Brain pericyte (primary cell): ENCODE results near the gene PCCA.
A peak's percentile ranks its signal among the peaks of the same experiment; 100 is the strongest.

Source experiments
- DNase-seq: peaks from one replicate; pipeline ENCODE4 v3.0.0-alpha.2; 2012; ENCODE audit warnings: low read depth, low spot score

The PCCA gene

DNA sequence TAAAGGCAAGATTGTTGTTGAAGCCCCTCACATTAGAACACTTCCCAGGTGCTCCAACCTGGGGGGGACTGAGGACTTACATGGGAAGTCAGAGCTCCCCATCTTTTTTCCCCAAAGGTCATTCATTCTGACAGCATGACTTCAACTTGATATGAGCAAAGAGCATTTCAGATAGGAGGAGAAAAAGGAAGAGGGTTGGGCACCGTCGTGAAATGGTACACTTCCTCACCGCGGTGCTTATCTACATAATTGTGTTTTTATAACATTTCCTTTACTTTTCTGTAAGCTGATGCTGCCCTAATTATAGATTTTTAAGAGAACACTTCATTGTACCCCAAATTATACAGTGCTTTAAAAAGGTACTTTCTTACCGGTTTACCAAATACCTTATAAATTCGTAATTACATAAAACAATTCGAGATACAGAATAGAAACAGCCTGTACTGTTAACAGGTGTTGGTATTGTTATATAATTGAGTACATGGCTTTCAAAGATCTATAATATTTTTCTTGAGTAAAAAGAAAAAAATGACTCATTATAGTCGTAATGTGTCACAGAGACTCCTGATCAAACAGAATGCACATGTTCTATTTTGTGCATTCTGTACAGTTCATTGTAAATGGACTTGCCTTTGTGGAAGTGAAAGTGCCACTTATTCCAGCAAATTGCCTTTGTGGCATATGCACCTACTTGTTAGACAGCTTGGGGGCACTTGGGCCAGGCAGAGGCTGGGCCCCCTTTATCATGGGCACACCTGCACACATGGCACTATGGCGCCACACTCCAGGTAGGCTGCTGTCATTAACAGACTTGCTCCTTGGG is 417.9 kb downstream of the PCCA start:
- no peak for DNase-seq

GRCh38 chr13:100508455-100508854 is 419.6 kb downstream of the PCCA start:
- no peak for DNase-seq

DNA sequence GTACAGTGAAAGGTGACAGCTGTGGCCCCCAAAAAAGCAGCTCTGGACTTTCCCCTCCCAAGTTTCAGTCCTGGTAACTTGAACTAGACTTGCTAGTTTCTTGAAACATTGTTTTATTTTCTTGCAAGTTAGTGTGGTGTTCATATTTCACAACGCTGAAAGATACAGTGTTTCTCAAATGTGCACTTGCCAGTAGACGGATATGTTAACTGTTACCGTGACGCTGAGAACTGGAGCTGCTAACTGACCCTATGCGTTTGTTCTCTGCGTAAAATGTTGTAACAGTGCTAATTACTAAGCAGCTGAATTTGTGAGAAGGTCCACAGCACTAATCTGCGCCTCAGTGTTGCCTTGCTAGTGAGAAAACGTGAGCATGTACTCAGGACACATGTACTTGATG is 420.1 kb downstream of the PCCA start:
- no peak for DNase-seq

- no peak for DNase-seq
Observed at GRCh38 chr13:100510208-100510957, 421.5 kb downstream of the PCCA start.

DNA sequence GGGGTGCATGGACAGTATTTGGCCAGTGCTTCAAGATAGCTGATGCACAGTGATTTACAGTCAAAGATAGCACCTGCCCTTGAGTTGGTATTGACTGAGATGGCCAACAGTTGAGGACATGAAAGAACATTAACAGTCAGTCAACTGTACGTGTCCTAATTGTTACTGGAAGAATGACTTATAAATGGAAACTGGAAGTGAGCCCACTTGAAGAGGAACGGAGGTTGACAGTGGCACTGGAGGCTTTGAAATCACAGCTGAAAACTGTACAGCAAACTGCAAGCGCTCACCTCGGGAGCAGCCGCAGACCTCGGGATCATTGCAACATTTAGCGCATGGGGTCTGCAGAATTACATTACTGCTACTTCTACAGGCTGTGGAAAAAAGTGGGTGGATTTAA is 422.6 kb downstream of the PCCA start:
- DNase-seq: no peak

- DNase-seq: no peak
Observed at GRCh38 chr13:100512422-100512821, 423.5 kb downstream of the PCCA start.

GRCh38 chr13:100513171-100513570 is 424.3 kb downstream of the PCCA start:
- DNase-seq: peak; percentile 86

GRCh38 chr13:100513987-100514670 is 425.2 kb downstream of the PCCA start:
- DNase-seq: no peak

DNA sequence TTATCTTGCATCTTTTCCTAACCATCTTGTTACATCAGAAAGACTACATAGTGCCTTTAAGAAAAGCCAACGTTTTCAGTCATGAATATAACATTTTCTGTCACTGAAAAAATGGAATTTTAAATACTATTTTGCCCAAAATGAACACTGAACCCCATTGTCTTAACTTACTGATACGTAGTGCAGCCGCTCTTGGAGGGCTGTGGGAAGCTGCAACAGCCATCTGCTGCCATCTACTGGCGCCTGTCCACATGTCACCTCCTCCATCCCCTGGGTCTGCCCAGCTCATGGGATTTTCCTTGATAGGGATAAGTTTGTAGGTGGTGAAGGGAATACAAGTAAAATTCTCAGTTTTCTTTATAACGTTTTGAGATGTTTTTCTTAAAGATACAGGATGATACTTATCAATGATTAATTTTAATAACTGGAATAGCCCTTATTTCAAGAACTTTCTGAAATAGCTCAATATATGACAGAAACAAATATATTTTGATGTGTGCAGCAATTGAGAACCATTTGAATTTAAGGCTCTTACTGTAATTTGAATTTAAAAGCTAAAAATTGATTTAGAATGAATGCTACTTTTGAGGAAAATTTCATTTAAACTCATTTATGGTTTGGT is 426.0 kb downstream of the PCCA start:
- DNase-seq: peak; percentile 80

GRCh38 chr13:100515410-100515800 is 426.5 kb downstream of the PCCA start:
- no peak for DNase-seq

DNA sequence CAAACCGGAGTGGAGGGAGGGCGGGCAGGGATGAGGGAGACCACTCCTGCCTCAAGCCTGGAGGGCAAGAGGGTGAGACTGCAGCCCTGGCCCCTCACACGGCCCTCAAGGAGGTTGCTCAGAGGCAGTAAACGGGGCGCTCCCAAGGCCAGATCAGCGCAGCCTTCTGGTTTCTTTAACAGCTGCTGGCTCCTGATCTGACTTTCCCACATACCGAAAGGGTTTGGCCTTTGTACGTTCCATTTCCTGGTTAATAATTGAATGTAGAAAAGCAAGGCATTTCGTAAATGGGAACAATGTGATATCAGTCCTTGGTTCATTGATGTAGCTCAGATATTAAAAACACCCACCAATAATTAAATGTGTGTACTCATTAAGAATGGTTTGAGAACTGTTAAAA is 428.2 kb downstream of the PCCA start:
- no peak for DNase-seq

GRCh38 chr13:100517728-100518127 is 428.8 kb downstream of the PCCA start:
- DNase-seq: no peak

GRCh38 chr13:100518394-100519062 is 429.6 kb downstream of the PCCA start:
- no peak for DNase-seq

- DNase-seq: no peak
Observed at GRCh38 chr13:100519626-100520025, 430.7 kb downstream of the PCCA start.

DNA sequence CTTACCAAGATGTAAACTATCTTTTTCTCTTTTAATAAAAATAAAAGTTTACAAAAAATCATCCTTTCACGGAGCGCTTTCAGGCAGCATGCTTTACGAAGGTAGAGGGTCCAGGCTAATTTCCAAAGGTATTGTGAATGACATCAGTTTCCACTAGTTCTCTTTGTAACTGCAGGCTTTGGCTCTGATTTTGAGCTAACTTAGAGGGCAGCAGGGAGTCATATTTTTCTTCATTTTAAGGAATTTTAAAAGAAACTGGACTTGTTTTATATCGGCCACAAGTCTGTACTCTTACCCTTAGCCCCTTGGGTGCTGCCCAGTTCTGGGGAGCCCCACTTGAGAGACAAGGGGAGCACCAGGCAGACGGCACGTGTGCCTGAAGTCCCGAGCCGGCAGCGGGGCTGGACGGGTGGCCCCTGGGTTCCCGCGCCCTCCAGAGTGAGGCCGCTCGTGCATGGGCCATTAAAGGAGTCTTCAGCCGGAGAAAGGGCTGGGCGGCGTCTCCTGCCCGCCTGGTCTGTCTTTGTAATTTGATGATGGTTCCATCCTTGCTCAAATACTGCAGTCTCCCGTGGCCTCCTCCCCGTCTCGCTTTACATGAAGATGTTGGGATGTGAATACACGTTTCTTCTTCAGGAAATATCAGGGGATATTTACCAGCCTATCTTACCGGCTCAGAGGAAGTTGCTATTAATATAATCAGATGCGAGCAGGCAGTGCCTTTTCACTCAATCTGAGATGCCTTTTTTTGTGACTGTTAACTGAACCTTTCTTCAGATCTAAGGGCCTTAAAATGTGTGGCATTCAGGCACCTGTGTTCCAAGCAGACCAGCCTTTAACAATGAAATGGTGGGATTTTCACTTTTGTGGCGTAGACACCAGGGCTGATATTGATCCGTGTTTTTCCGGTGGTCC is 432.3 kb downstream of the PCCA start:
- no peak for DNase-seq

- DNase-seq: no peak
Observed at GRCh38 chr13:100521851-100522617, 433.1 kb downstream of the PCCA start.

- no peak for DNase-seq
Observed at GRCh38 chr13:100522618-100523309, 433.9 kb downstream of the PCCA start.

DNA sequence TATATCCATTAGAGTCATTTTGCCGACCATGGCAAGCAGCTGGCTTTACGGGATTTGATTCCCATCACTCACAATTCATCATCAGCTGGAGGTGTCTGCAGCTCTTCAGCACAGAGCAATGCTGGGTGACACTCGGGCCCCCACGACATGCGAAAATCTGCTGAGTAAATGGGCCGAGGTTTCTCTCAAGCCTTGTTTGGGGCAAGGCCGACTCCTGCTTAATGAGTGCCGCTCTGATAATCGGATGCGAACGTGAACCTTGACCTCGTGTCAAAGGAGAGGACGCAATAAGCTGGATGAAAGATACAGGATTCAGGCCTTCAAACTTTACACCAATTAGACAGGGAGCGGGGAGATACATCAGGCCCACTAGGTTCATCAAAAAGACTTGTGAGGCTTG is 434.5 kb downstream of the PCCA start:
- no peak for DNase-seq

DNA sequence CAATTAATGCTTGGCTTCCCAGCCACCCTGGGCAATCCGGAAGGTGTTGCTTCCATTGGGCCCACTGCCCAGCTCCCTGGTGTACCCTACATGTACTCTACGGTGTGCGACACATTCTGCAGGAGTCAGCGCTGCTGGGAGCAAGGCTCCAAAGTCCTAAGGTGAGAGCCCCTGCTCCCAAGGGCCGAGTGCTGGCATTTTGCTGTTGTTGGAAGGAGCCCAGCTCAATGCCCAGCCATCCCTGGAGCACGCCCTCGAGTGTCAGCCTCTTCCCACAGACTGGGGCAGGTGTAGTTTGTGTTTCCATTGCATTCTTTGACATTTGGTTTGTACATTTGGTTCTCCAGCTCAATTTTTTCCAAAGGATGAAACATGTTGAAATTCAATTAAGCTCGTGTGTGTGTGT is 435.1 kb downstream of the PCCA start:
- no peak for DNase-seq
